Stimulated activated CD4-positive, alpha-beta T cell treated with anti-CD3 and anti-CD28 coated beads, TNF-alpha, amount 100 ng/mL, for 48 hours (primary cell): ENCODE results near the gene NRXN2.

Experiments used
- DNase-seq, 3 donors: peaks; one replicate each; pipeline ENCODE4 v3.0.0-alpha.2; 2020; ENCODE audit warnings: low read depth in 3 of 3

Gene NRXN2

GRCh38 chr11:64649291-64649697, 73.7 kb downstream of the NRXN2 start:
- no peak for DNase-seq

GRCh38 chr11:64648551-64648950, 74.4 kb downstream of the NRXN2 start:
- DNase-seq, result no peak

GRCh38 chr11:64647019-64647779, 75.8 kb downstream of the NRXN2 start:
- DNase-seq, result no peak

GRCh38 chr11:64644647-64645275, 78.2 kb downstream of the NRXN2 start:
- no peak for DNase-seq

GRCh38 chr11:64643920-64644646, 78.9 kb downstream of the NRXN2 start:
- no peak for DNase-seq

GRCh38 chr11:64643256-64643881, 79.6 kb downstream of the NRXN2 start:
- no peak for DNase-seq

GRCh38 chr11:64642871-64643255, 80.1 kb downstream of the NRXN2 start:
- DNase-seq, result no peak

- no peak for DNase-seq
Measured at GRCh38 chr11:64642418-64642735, 80.6 kb downstream of the NRXN2 start.

GRCh38 chr11:64641596-64642417, 81.2 kb downstream of the NRXN2 start:
- no peak for DNase-seq

GRCh38 chr11:64639885-64640284, 83.1 kb downstream of the NRXN2 start:
- no peak for DNase-seq

- no peak for DNase-seq
Measured at GRCh38 chr11:64638829-64639228, 84.2 kb downstream of the NRXN2 start.

GRCh38 chr11:64638018-64638665, 84.9 kb downstream of the NRXN2 start:
- DNase-seq, result no peak

GRCh38 chr11:64637334-64638017, 85.5 kb downstream of the NRXN2 start:
- DNase-seq, result no peak

GRCh38 chr11:64633555-64634159, 89.3 kb downstream of the NRXN2 start:
- DNase-seq, result no peak

GRCh38 chr11:64632654-64633053, 90.3 kb downstream of the NRXN2 start:
- DNase-seq, result no peak

GRCh38 chr11:64632237-64632636, 90.8 kb downstream of the NRXN2 start:
- DNase-seq, result no peak

- no peak for DNase-seq
Measured at GRCh38 chr11:64631675-64632074, 91.3 kb downstream of the NRXN2 start.

GRCh38 chr11:64629796-64630562, 93.0 kb downstream of the NRXN2 start:
- no peak for DNase-seq

GRCh38 chr11:64629103-64629502, 93.9 kb downstream of the NRXN2 start:
- DNase-seq, result no peak
